Activated CD8-positive, alpha-beta T cell treated with anti-CD3 and anti-CD28 coated beads for 36 hours (primary cell): ENCODE data around the gene PSME2. TPM values are rescaled to one million over a fixed set of nuclear protein-coding genes. Genes with fewer than 3 reads are reported as not detected.
A peak's percentile ranks its signal among the peaks of the same experiment; 100 is the strongest.

Experiments
- ATAC-seq: fragments of 200-7000 bp; cut with Tn5 transposase; one replicate; pipeline ENCODE4 v1.10.0; 2021; ENCODE audit warnings: mild to moderate bottlenecking, moderate library complexity
- CTCF ChIA-PET: fragments of 350-600 bp; sonication (Branson Sonifier 250); formaldehyde crosslinking; loops from one replicate; lab custom pipeline; 2021; ENCODE audit warnings: antibody characterized with exemption; lab: Charles Lee
- POLR2A ChIA-PET: fragments of 350-600 bp; sonication (Branson Sonifier 250); formaldehyde crosslinking; loops from one replicate; lab custom pipeline; 2021; ENCODE audit warnings: antibody characterized with exemption; lab: Charles Lee
- DNase-seq: peaks from one replicate; pipeline ENCODE4 v3.0.0-alpha.2; 2020
- H3K27ac Mint-ChIP-seq: one replicate; pipeline ENCODE4 v1.8.0; 2021; ENCODE audit warnings: mild to moderate bottlenecking, mixed read lengths
- H3K27me3 Mint-ChIP-seq: one replicate; pipeline ENCODE4 v1.8.0; 2021; ENCODE audit warnings: mixed read lengths
- H3K36me3 Mint-ChIP-seq: one replicate; pipeline ENCODE4 v1.8.0; 2021; ENCODE audit warnings: low read depth, mixed read lengths
- H3K4me1 Mint-ChIP-seq: one replicate; pipeline ENCODE4 v1.8.0; 2021; ENCODE audit warnings: low read depth, mixed read lengths
- H3K4me3 Mint-ChIP-seq: one replicate; pipeline ENCODE4 v1.8.0; 2021; ENCODE audit warnings: mild to moderate bottlenecking, moderate library complexity, mixed read lengths
- H3K9me3 Mint-ChIP-seq: one replicate; pipeline ENCODE4 v1.8.0; 2021; ENCODE audit warnings: mixed read lengths
- intact Hi-C: fragments of 100-400 bp; cut with micrococcal nuclease; formaldehyde crosslinking; loops from one replicate; pipeline ENCODE4 v1.10.0; 2022
- total RNA-seq, 2 experiments: library from RNA; stranded (reverse); gene quantifications; one replicate each; pipeline ENCODE4 v1.2.3, GENCODE V29; 2021
- TF ChIP-seq, protein P1 (sequence below): fragments of 200-600 bp; IDR thresholded peaks from one replicate; pipeline ENCODE4 v1.8.0; 2022; ENCODE audit warnings: antibody characterized with exemption, mild to moderate bottlenecking

The PSME2 gene
- total RNA-seq, 2 experiments from 2014 or later = 440 TPM

DNA sequence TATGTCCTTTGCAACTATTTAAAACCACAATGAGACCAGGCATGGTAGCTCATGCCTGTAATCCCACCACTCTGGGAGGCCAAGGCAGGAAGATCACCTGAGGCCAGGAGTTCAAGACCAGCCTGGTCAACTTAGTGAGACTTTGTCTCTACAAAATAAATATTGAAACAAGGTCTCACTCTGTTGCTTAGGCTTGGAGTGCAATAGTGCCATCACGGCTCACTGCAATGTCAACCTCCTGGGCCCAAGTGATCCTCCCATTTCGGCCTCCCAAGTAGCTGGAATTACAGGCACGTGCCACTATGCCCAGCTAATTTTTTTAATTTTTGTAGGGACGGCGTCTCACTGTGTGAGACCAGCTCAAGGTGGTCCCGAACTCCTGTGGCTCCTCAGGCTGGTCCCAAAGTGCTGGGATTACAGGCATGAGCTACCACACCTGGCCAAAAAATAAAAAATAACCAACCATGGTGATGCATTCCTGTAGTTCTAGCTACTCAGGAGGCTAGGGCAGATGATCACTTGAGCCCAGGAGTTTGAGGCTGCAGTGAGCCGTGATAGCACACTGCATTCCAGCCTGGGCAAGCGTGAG lies 16.9 kb downstream of the PSME2 start:
- Mint-ChIP-seq H3K27ac (no peak overlapping the region), H3K4me1 (peaks cover 18% of the 10 kb centered on the region), H3K9me3 (no peaks in the 10 kb centered on the region), H3K4me3 (no peak overlapping the region), H3K27me3 (no peaks in the 10 kb centered on the region), H3K36me3 (no peaks in the 10 kb centered on the region)
- TF ChIP-seq, protein P1, sequence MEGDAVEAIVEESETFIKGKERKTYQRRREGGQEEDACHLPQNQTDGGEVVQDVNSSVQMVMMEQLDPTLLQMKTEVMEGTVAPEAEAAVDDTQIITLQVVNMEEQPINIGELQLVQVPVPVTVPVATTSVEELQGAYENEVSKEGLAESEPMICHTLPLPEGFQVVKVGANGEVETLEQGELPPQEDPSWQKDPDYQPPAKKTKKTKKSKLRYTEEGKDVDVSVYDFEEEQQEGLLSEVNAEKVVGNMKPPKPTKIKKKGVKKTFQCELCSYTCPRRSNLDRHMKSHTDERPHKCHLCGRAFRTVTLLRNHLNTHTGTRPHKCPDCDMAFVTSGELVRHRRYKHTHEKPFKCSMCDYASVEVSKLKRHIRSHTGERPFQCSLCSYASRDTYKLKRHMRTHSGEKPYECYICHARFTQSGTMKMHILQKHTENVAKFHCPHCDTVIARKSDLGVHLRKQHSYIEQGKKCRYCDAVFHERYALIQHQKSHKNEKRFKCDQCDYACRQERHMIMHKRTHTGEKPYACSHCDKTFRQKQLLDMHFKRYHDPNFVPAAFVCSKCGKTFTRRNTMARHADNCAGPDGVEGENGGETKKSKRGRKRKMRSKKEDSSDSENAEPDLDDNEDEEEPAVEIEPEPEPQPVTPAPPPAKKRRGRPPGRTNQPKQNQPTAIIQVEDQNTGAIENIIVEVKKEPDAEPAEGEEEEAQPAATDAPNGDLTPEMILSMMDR = no peak
- ATAC-seq (no peak), DNase-seq (no peak)
- intact Hi-C loops = no loop called here
- ChIA-PET CTCF (interaction anchor here (0.9 to 1.5 kb wide), 4 partner anchors 10 to 31 kb away, joined by 3 to 6 read pairs (median 4); no protein-coding TSS in a partner anchor), POLR2A (interaction anchor here (3.5 kb wide), 1 partner anchor 15 kb away, joined by 11 read pairs; the partner anchor contains the start of genes DCAF11 and NRL)

DNA sequence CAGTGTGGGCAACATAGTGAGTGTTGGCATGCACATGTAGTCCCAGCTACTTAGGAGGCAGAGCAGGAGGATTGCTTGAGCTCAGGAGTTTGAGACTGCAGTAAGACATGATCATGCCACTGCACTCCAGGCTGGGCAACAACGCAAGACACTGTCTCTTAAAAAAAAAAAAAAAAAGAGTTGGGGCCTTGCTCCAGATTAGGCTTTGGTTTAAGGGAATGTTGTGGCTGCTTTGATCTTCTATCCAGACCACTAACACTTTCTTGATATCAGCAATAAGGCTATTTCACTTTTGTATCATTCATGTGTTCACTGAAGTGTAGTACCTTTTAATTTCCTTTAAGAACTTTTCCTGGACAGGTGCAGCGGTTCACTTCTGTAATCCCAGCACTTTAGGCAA lies 18.7 kb downstream of the PSME2 start:
- CTCF ChIA-PET = interaction anchor here (1.0 to 3.5 kb wide), 4 partner anchors 11 to 114 kb away, joined by 3 to 10 read pairs (median 4); partner anchors contain the start of genes IRF9 and TINF2
- Mint-ChIP-seq H3K9me3 (no peaks in the 10 kb centered on the region), H3K27me3 (no peaks in the 10 kb centered on the region), H3K27ac (no peak overlapping the region), H3K4me1 (peaks cover 12% of the 10 kb centered on the region), H3K4me3 (no peak overlapping the region), H3K36me3 (peaks cover 6% of the 10 kb centered on the region)
- intact Hi-C loops = no loop called here
- POLR2A ChIA-PET = interaction anchor here (1.0 to 3.5 kb wide), 2 partner anchors 9 to 14 kb away, joined by 4 to 11 read pairs; partner anchors contain the start of genes DCAF11 and NRL
- ATAC-seq (no peak), DNase-seq (no peak)
- TF ChIP-seq, protein P1 = no peak

DNA sequence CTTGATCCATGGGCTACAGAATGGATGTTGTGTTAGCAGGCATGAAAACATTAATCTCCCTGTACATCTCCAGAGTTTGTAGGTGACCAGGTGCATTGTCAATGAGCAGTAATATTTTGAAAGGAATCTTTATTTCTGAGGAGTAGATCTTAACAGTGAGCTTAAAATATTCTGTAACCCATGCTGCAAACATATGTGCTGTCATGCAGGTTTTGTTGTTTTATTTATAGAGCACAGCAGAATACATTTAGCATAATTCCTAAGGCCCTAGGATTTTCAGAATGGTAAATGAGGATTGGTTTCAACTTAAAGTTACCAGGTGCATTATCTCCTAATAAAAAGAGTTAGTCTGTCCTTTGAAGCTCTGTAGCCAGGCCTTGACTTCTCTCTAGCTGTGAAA lies 19.5 kb downstream of the PSME2 start:
- peaks cover 5% of the 10 kb centered on the region for H3K4me1 Mint-ChIP-seq
- ChIA-PET CTCF (interaction anchor here (1.0 to 3.5 kb wide), 5 partner anchors 10 to 115 kb away, joined by 3 to 10 read pairs (median 6); partner anchors contain the start of genes IRF9 and TINF2), POLR2A (interaction anchor here (0.5 to 4.2 kb wide), 5 partner anchors 8 to 38 kb away, joined by 3 to 30 read pairs (median 4); partner anchors contain the start of genes DCAF11, NRL and PSME1)
- TF ChIP-seq, protein P1 = no peak
- DNase-seq (no peak), ATAC-seq (no peak)
- intact Hi-C loops = no loop called here
- H3K27me3 Mint-ChIP-seq = no peaks in the 10 kb centered on the region
- H3K27ac Mint-ChIP-seq = no peak overlapping the region
- peaks cover 6% of the 10 kb centered on the region for H3K36me3 Mint-ChIP-seq
- no peak overlapping the region for H3K4me3 Mint-ChIP-seq
- no peaks in the 10 kb centered on the region for H3K9me3 Mint-ChIP-seq

DNA sequence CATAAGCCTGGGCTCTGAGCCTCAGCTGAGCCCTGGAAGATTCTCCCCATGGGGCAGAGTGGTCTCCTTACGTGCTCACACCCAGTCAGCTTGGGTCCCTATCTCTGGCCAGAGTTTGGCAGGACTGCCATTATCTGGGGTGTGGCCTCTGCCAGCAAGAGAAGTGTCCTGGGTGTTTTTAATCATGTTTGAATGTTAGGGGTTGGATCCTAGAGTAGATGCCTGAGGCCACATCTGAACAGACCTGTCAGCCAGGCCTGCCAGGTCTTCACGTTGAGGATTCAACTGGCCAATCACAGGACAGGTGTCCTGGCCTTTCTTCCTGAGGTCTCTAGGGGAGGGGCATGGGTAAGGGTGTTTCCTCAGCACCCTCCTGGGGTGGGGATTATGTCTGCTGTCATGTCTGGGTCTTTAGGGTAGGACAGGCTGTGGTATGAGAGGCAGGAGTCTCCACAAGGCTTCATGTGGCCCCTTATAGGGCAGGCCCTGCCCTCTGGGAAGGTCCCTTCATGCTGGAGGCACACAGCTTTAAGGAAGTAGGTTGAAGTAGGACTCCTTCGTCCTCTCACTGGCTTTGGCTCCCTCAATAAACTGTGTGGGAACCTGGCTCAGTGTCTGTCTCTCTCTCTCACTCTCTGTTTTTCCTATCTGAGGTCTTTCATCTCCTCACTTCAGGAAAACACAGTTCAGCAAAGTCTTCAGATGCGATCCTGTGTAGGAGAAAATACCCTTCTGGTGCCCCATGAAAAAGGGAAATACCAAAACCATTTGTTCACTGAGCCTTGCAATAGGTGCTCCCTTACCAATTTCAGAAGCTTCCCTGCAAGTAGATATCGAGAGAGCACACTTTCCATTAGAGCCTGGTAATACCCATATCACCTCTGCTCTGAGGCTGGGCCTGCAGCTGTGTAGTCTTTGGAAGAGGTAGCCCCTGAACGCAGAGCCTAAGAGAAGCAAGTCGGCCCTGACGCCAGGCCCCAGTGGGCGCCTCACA lies 22.7 kb downstream of the PSME2 start:
- Mint-ChIP-seq H3K27ac (peak overlapping the region; percentile 52), H3K36me3 (peaks cover 28% of the 10 kb centered on the region), H3K4me3 (no peak overlapping the region), H3K27me3 (no peaks in the 10 kb centered on the region), H3K9me3 (no peaks in the 10 kb centered on the region), H3K4me1 (no peaks in the 10 kb centered on the region)
- intact Hi-C loops = no loop called here
- ChIA-PET CTCF (interaction anchor here (0.7 kb wide), 1 partner anchor 9 kb away, joined by 3 read pairs; the partner anchor contains the start of genes DCAF11 and NRL), POLR2A (interaction anchor here (1.0 to 4.2 kb wide), 5 partner anchors 9 to 29 kb away, joined by 3 to 30 read pairs (median 3); partner anchors contain the start of genes PCK2 and PSME1)
- peak; percentile 61 for ATAC-seq
- TF ChIP-seq, protein P1 = no peak
- no peak for DNase-seq
